ENCODE results near the gene NTF3. TPM values are rescaled to one million over a fixed set of nuclear protein-coding genes. Genes with fewer than 3 reads are reported as not detected.
"Not testable (repeated sequence)": the region's sequence is repeated elsewhere in the genome, so short reads cannot be mapped to it uniquely, and the experiment has no call there.

NTF3 gene
- total RNA-seq, 8 experiments from 2014 or later, result 1.1 to 156 (median 7.7) TPM

- 60 to 100% (median 91%) methylated on average over 1 to 12 of the region's 24 CpGs; no CpG with 5 or more reads in 1 of the 10 experiments for WGBS, 10 experiments
- H3K4me1 ChIP-seq (replicated peaks in 1 of 2), result no peaks in the 10 kb centered on the region
- ATAC-seq (replicated peaks in 6 of 8), result no peak
- in situ Hi-C loops (cut with MboI; ENCODE audit: low pct_unique_long_range_greater_than_20kb in 2 of 9, low sequenced_read_pairs in 9 of 9, unreplicated experiment in 9 of 9), result no loop called here
- H3K4me3 ChIP-seq, result no peak overlapping the region
- no peak overlapping the region for H3K27ac ChIP-seq
Measured at GRCh38 chr12:5523396-5524115, 91.6 kb downstream of the NTF3 start.

- Histone ChIP-seq H3K4me3 (no peak overlapping the region), H3K27ac (no peak overlapping the region), H3K4me1 (replicated peaks in 1 of 2) (no peaks in the 10 kb centered on the region)
- in situ Hi-C loops (cut with MboI; ENCODE audit: low pct_unique_long_range_greater_than_20kb in 2 of 9, low sequenced_read_pairs in 9 of 9, unreplicated experiment in 9 of 9), result no loop called here
- no peak for ATAC-seq (replicated peaks in 6 of 8)
- WGBS, 10 experiments, result 84 to 96% (median 87%) methylated on average over 3 to 9 of the region's 12 CpGs; no CpG with 5 or more reads in 3 of the 10 experiments
Measured at GRCh38 chr12:5524116-5524768, 92.3 kb downstream of the NTF3 start.

GRCh38 chr12:5524769-5525436, 93.0 kb downstream of the NTF3 start:
- 39 to 100% (median 90%) methylated on average over 1 to 6 of the region's 15 CpGs; no CpG with 5 or more reads in 7 of the 10 experiments for WGBS, 10 experiments
- Histone ChIP-seq H3K27ac (no peak overlapping the region), H3K4me1 (replicated peaks in 1 of 2) (no peaks in the 10 kb centered on the region), H3K4me3 (no peak overlapping the region)
- no peak for ATAC-seq (replicated peaks in 6 of 8)
- in situ Hi-C loops (cut with MboI; ENCODE audit: low pct_unique_long_range_greater_than_20kb in 2 of 9, low sequenced_read_pairs in 9 of 9, unreplicated experiment in 9 of 9), result no loop called here

- H3K4me3 ChIP-seq, result no peak overlapping the region
- no peaks in the 10 kb centered on the region for H3K4me1 ChIP-seq (replicated peaks in 1 of 2)
- H3K27ac ChIP-seq, result no peak overlapping the region
- ATAC-seq (replicated peaks in 6 of 8), result no peak
- in situ Hi-C loops (cut with MboI; ENCODE audit: low pct_unique_long_range_greater_than_20kb in 2 of 9, low sequenced_read_pairs in 9 of 9, unreplicated experiment in 9 of 9), result no loop called here
- WGBS, 10 experiments, result 23 to 100% (median 80%) methylated on average over 1 to 4 of the region's 4 CpGs; no CpG with 5 or more reads in 2 of the 10 experiments
Measured at GRCh38 chr12:5525783-5526367, 94.0 kb downstream of the NTF3 start.

- Histone ChIP-seq H3K4me3 (no peak overlapping the region), H3K27ac (no peak overlapping the region), H3K4me1 (replicated peaks in 1 of 2) (no peaks in the 10 kb centered on the region)
- WGBS, 10 experiments, result 38 to 93% (median 48%) methylated on average over 1 to 3 of the region's 3 CpGs; no CpG with 5 or more reads in 5 of the 10 experiments
- in situ Hi-C loops (cut with MboI; ENCODE audit: low pct_unique_long_range_greater_than_20kb in 2 of 9, low sequenced_read_pairs in 9 of 9, unreplicated experiment in 9 of 9), result no loop called here
- ATAC-seq (replicated peaks in 6 of 8), result no peak
Measured at GRCh38 chr12:5533368-5533767, 101.5 kb downstream of the NTF3 start.

- no peak for ATAC-seq (replicated peaks in 6 of 8)
- H3K4me3 ChIP-seq, result no peak overlapping the region
- in situ Hi-C loops (cut with MboI; ENCODE audit: low pct_unique_long_range_greater_than_20kb in 2 of 9, low sequenced_read_pairs in 9 of 9, unreplicated experiment in 9 of 9), result no loop called here
- WGBS, 10 experiments, result 17 to 100% (median 83%) methylated on average over 1 to 10 of the region's 10 CpGs; no CpG with 5 or more reads in 1 of the 10 experiments
- H3K27ac ChIP-seq, result no peak overlapping the region
- no peaks in the 10 kb centered on the region for H3K4me1 ChIP-seq (replicated peaks in 1 of 2)
Measured at GRCh38 chr12:5534426-5535199, 102.7 kb downstream of the NTF3 start.

- ATAC-seq (replicated peaks in 6 of 8), result no peak
- in situ Hi-C loops (cut with MboI; ENCODE audit: low pct_unique_long_range_greater_than_20kb in 2 of 9, low sequenced_read_pairs in 9 of 9, unreplicated experiment in 9 of 9), result no loop called here
- H3K4me1 ChIP-seq (replicated peaks in 1 of 2), result no peaks in the 10 kb centered on the region
- WGBS, 10 experiments, result 56 to 100% (median 80%) methylated on average over 1 to 3 of the region's 3 CpGs; no CpG with 5 or more reads in 5 of the 10 experiments
- H3K27ac ChIP-seq, result no peak overlapping the region
- no peak overlapping the region for H3K4me3 ChIP-seq
Measured at GRCh38 chr12:5535541-5535940, 103.6 kb downstream of the NTF3 start.

GRCh38 chr12:5537026-5537615, 105.2 kb downstream of the NTF3 start:
- in situ Hi-C loops (cut with MboI; ENCODE audit: low pct_unique_long_range_greater_than_20kb in 2 of 9, low sequenced_read_pairs in 9 of 9, unreplicated experiment in 9 of 9); H3K4me3 ChIP-seq; ATAC-seq (replicated peaks in 6 of 8); H3K4me1 ChIP-seq (replicated peaks in 1 of 2); H3K27ac ChIP-seq: not testable (repeated sequence)
- 0 to 80% (median 67%) methylated on average over 1 to 8 of the region's 13 CpGs; no CpG with 5 or more reads in 4 of the 10 experiments for WGBS, 10 experiments

- in situ Hi-C loops (cut with MboI; ENCODE audit: low pct_unique_long_range_greater_than_20kb in 2 of 9, low sequenced_read_pairs in 9 of 9, unreplicated experiment in 9 of 9), result no loop called here
Measured at GRCh38 chr12:5537771-5538170, 105.9 kb downstream of the NTF3 start.

More at GRCh38 chr12:5537771-5538170, 105.9 kb downstream of the NTF3 start:
- no peak for ATAC-seq (replicated peaks in 6 of 8)
- Histone ChIP-seq H3K27ac (no peak overlapping the region), H3K4me3 (no peak overlapping the region), H3K4me1 (replicated peaks in 1 of 2) (no peaks in the 10 kb centered on the region)
- 87 to 100% (median 93%) methylated on average over 5 to 7 of the region's 8 CpGs; no CpG with 5 or more reads in 3 of the 10 experiments for WGBS, 10 experiments

All from motor neuron (in vitro differentiated cells).